NCI-H1436 (cell line): ENCODE data around the gene C15orf61.

Experiments used
- DNase-seq: peaks from one replicate; lab custom pipeline; 2025; lab: John Stamatoyannopoulos, UW

Gene C15orf61

GRCh38 chr15:67521029-67521782 is at the start of gene C15orf61:
Gene C15orf61 (plus strand): TSS chr15:67521131. CDS start chr15:67521249, 118 bp downstream.
- peak; percentile 86 for DNase-seq

DNA sequence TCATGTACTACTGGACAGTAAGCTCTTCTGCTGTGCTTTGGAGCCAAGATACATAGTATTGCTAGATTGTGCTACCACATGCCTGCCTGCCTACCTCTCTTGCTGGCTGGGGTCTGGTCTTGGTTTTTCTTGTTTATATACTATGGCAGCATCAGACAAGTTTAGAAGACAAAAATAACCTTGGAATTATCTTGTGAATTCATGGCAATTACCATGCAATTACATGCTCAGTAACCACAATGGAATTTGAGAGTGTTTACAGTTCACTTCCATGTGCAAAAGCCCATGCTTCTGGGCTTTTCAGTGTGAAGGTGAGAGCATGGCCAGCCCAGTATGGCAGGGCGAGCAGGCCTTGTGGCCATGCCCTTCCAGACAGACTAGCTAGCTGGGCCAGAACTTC is 48.0 kb upstream of the C15orf61 start:
- DNase-seq: no peak

GRCh38 chr15:67474405-67475110 is 46.4 kb upstream of the C15orf61 start:
- DNase-seq: no peak

DNA sequence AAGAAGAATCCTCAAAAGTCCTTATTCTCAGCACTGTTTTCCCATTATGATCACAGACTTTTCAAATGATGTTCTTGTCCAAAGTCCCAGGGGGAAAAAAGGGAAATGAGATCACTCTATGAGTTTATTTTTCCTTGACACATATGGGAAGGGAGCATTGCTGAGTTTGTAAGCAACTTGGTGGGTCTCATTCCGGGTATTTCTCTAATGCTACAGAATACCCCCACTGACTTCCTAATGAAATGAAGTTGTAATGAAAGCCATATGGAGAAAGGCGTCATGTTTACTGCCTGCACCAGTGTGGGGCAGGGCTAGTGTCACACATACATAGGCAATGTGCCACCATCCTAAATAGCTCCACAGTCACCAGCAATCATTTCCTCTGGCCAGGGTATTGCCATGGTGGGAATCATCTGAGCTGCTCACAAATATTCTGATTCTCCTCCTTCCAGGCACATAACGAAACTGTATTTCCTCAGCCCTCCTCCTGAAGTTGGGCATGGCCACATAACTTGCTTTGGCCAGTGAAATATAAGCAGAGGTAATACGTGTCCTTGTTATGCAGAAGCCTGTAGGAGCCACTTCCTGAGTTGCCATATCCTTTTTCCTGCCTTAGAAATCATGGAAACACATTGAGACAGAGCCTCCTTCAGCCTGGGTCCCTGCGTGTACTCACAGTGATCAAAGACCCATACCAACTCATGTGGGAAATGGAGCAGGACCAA is 41.0 kb upstream of the C15orf61 start:
- DNase-seq: no peak

GRCh38 chr15:67480741-67481140 is 40.2 kb upstream of the C15orf61 start:
- DNase-seq: no peak

GRCh38 chr15:67481680-67482079 is 39.3 kb upstream of the C15orf61 start:
- no peak for DNase-seq

GRCh38 chr15:67495585-67495984 is 25.3 kb upstream of the C15orf61 start:
- no peak for DNase-seq

- no peak for DNase-seq
These were observed 19.6 kb upstream of the C15orf61 start for GRCh38 chr15:67501177-67501835.

DNA sequence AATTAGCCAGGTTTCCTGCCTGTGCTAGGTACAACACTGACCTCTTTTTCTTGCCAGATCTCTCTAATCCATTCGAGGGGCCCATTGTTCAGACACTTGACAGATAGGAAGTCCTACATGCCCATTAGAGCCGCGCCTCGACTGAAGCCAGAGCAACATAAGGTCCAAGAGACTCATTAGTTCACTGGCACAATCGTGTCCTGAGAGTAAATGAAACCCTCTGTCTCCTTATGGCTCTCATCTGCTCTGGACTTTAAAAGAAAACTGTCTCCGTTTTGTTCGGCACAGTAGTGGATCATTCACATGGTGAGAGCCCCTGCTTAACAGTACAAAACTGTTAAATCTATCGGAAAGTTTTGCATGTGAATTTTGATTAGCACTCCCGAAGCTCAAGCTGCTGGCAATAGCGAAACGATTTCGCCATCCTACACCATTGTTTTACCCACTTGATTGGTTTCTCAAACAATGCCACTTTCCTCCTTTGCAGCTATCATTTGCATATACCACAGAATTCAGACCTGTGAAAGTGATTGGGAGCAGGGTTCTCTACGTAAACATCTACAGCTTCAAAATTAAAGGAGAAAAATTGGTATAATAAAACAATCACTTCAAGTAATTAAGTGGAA is 19.0 kb upstream of the C15orf61 start:
- no peak for DNase-seq

DNA sequence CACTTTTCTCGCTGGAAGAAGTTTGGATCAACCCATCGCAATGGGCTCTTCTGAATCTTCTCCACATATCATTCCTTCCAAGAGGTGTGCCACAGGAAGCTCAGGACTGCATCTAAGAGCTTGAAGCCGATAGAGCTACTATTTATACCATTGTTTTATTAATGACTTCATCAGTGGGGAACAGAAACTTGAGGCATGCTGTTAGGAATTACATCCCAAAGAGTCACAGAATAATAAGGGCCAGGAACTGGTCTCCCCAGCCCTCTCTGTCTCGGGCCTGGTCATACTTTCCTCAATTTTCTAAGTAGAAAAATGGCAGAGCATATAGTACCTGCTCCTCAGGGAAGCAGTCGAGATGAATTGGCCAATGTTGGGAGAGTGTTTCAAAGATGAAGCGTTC is 16.9 kb upstream of the C15orf61 start:
- no peak for DNase-seq

- DNase-seq: no peak
These were observed 16.1 kb upstream of the C15orf61 start for GRCh38 chr15:67504796-67505195.

- DNase-seq: no peak
These were observed 15.0 kb upstream of the C15orf61 start for GRCh38 chr15:67505675-67506572.

DNA sequence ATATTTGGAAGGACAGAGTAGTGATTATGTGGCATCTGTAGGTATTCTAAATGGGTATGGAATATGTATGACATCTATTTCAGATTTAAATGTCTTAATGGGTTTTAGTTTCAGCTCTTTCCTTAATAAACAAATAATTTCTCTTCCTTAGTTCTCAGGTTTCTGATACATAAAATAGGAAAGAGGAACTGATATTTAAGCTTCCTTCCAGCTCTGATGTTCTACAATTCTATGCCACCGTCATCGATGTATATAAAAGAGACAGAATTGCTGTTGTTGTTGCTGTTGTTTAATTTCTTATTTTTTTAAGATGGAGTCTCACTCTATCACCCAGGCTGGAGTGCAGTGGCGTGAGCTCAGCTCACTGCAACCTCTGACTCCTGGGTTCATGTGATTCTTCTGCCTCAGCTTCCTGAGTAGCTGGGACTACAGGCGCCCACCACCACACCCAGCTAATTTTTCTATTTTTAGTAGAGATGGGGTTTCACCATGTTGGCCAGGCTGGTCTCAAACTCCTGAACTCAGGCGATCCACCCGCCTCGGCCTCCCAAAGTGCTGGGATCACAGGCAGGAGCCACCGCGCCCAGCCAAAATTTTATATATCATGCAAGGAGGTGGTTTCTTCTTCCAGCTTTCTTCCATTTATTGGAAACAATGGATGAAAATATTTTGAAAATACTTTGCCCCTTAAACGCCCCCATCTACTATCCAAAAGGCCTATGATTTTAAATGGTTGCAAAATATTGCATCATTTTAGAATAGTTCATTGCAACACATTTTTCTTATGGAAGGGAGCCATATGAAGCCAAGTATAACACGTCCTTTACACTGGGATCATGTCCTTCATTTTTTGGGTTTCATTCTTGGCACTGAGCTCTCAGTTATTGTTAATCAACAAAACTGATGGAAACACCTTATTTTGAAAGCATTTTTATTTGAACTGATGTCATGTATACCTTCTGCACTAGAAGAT is 13.9 kb upstream of the C15orf61 start:
- DNase-seq: no peak

GRCh38 chr15:67508407-67508806 is 12.5 kb upstream of the C15orf61 start:
- no peak for DNase-seq

DNA sequence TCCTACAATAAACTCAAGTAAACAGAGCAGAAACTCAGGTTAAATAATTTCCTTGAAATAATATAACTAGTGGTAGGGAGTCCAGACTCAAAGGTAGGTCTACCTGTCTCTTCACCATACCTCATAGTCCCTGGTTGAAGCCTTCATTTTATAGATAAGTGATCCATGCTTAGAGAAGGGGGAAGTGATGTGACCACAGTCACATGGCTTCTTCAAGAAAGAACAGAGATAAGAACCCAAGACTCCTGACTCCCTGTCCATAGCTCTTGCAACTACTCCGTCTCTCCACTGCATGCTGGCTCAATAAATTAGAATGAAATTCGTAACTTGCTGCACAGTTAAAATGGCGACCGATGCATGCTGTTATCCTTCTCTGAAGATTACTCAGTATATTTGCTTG is 11.0 kb upstream of the C15orf61 start:
- no peak for DNase-seq

DNA sequence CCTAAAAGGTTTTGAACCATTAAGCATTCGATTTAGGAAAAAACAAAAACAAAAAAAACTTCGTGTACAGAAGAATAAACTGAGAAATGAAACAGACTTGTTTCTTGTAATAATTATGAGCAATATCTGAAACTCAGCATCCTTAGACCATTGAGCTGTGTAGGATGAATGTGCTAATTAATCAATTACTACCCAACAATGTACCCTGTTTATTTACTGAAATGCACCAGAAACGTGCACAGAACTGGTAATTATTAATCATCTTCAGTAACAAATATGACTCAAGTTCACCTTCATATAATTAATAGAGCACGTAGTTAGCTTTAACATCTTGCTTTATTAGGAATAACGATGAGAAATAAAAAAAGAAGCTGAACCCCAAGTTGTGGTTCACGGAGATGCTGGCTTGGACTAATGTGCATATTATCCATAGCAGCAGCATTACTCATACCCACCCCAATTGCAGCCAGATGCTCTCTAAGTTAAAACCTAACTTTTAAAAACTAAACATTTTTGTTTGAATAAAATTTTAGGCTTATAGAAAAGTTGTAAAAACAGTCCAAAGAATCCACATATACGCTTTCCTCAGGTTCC is 10.2 kb upstream of the C15orf61 start:
- DNase-seq: no peak

DNA sequence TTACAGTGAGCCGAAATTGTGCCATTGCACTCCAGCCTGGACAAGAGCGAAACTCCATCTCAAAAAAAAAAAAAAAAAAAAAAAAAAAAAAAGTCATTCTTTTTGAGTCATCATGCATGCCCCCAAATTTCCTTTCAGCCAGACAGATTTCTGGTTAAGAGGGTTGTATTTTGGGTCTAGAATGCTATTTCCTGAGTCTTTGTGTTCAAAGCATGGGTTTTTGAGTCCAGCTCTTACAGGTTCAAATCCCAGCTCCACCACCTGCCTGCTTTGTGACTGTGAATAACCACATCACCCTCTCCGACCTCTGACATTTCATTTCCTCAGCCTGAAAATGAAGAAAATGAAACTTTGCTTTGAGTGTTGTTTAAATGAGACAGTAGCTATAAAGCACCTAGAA is 9.3 kb upstream of the C15orf61 start:
- DNase-seq: no peak

DNA sequence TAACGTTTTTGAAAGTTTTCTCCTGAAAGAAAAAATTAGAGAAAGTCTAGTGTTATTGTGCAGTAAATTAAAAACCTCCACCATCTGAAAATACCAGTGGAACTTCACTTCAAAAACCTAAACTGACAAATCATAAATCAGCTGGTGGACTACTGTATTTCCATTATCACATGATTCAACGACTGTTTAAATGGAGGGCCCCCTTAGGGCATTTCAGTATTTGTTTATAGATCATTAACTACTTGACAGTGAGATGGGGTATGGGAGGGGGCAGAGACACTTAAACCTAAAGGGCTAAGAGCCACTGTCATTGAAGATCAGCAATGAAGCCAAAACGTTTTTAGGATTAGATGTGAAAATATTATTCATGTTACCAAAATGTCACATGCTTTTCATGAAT is 8.8 kb upstream of the C15orf61 start:
- DNase-seq: peak; percentile 71
